Suprapubic skin (tissue), 4 donors: ENCODE results near the gene SPATA20. TPM values are rescaled to one million over a fixed set of nuclear protein-coding genes. Genes with fewer than 3 reads are reported as not detected.

Experiments used
- DNase-seq, 2 donors: peaks; one replicate each; pipeline ENCODE4 v3.0.0-alpha.2; 2019; ENCODE audit warnings: low spot score in 2 of 2
- H3K27ac ChIP-seq: fragments of 200-600 bp; sonication (generic); one replicate; pipeline ENCODE4 v1.5.1; 2019
- H3K27me3 ChIP-seq: fragments of 200-600 bp; sonication (generic); one replicate; pipeline ENCODE4 v1.5.1; 2019
- H3K36me3 ChIP-seq: fragments of 200-600 bp; sonication (generic); one replicate; pipeline ENCODE4 v1.5.1; 2019
- H3K4me1 ChIP-seq: fragments of 200-600 bp; sonication (generic); one replicate; pipeline ENCODE4 v1.5.1; 2019
- H3K4me3 ChIP-seq: fragments of 200-600 bp; sonication (generic); one replicate; pipeline ENCODE4 v1.5.1; 2019; ENCODE audit warnings: mild to moderate bottlenecking
- H3K9me3 ChIP-seq: fragments of 200-600 bp; sonication (generic); one replicate; pipeline ENCODE4 v1.5.1; 2019
- EP300 ChIP-seq: sonication (generic); formaldehyde crosslinking; IDR thresholded peaks from one replicate; pipeline ENCODE4 v1.6.1; 2017; ENCODE audit warnings: antibody characterized with exemption
- POLR2A ChIP-seq, 2 donors: fragments of 450-650 bp; IDR thresholded peaks; one replicate each; pipeline ENCODE4 v1.6.1; 2017; ENCODE audit warnings: antibody characterized with exemption in 2 of 2, mild to moderate bottlenecking in 2 of 2, moderate library complexity in 2 of 2
- POLR2AphosphoS5 ChIP-seq, 3 donors: sonication (generic); formaldehyde crosslinking; IDR thresholded peaks; one replicate each; pipeline ENCODE4 v1.6.1; 2017; ENCODE audit warnings: antibody characterized with exemption in 3 of 3
- WGBS: methylation state at CpG from one replicate; pipeline ENCODE4 v1.1.5; 2018; 5-methylcytosine and 5-hydroxymethylcytosine counted together
- total RNA-seq, 4 donors: library from RNA; depleted of rRNA; stranded (reverse); fragments of >200 nt; gene quantifications; one replicate each; pipeline ENCODE4 v1.1.0, GENCODE V29; 2016
- TF ChIP-seq, protein P1 (sequence below), 2 donors: fragments of 200-600 bp in 1 of 2; fragments of 450-650 bp in 1 of 2; sonication (generic) in 1 of 2; IDR thresholded peaks; one replicate each; pipeline ENCODE4 v1.5.1; 2016 to 2019; ENCODE audit warnings: antibody characterized with exemption in 2 of 2, mild to moderate bottlenecking in 1 of 2, moderate library complexity in 1 of 2

SPATA20 gene
- total RNA-seq, 4 donors from 2014 or later: 36.5 to 75.4 (median 50.9) TPM

DNA sequence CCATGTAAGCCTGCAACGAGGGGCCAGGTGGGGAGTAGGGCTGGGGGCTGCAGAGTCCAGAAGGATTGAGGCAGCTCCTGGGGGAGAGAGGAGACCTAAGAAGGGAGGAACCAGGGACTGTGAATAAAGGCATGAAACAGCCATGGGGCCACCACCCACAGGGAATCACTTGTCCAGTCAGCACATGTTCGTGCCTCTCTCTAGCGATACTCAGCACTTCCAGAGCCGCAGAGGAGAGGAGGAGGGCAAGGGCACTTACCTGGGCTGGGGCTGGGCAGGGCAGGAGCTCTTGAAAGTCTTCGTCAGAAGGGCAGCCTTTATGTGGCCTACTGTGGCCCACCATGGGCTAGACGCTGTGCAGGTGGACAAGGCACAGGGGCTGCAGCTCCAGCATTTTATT lies 37.8 kb downstream of the SPATA20 start:
- no peak for DNase-seq
- 76% methylated on average over 5 of the region's 6 CpGs for WGBS
- H3K36me3 ChIP-seq: no peaks in the 10 kb centered on the region
- no peak overlapping the region for H3K27ac ChIP-seq
- TF ChIP-seq POLR2AphosphoS5 (IDR thresholded peaks at IDR 0.05): no peak
- no peak for TF ChIP-seq POLR2A (IDR thresholded peaks at IDR 0.05)
- TF ChIP-seq, protein P1, sequence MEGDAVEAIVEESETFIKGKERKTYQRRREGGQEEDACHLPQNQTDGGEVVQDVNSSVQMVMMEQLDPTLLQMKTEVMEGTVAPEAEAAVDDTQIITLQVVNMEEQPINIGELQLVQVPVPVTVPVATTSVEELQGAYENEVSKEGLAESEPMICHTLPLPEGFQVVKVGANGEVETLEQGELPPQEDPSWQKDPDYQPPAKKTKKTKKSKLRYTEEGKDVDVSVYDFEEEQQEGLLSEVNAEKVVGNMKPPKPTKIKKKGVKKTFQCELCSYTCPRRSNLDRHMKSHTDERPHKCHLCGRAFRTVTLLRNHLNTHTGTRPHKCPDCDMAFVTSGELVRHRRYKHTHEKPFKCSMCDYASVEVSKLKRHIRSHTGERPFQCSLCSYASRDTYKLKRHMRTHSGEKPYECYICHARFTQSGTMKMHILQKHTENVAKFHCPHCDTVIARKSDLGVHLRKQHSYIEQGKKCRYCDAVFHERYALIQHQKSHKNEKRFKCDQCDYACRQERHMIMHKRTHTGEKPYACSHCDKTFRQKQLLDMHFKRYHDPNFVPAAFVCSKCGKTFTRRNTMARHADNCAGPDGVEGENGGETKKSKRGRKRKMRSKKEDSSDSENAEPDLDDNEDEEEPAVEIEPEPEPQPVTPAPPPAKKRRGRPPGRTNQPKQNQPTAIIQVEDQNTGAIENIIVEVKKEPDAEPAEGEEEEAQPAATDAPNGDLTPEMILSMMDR (IDR thresholded peaks at IDR 0.05): no peak
- no peak for TF ChIP-seq EP300
- H3K4me1 ChIP-seq: peaks cover 10% of the 10 kb centered on the region
- peaks cover 9% of the 10 kb centered on the region for H3K27me3 ChIP-seq
- no peaks in the 10 kb centered on the region for H3K9me3 ChIP-seq
- no peak overlapping the region for H3K4me3 ChIP-seq

DNA sequence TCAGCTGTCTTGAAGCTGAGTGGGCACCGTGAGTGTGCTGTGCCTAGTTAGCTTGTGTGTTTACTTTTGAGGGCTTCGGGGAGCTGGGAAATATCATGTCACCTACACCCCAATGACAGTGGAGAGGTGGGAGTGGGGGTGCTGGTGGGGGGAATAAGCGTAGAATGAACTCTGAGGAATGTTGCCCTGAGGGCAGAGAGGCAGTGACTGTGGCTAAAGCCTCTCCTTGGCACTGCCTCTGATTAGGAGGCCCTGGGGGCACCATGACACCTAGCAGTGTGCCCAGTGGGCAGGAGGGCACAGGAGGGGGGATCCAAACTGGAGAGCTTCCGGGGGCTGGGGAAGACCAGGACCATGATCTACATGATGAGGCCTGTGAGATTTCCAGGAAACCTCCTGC lies 38.4 kb downstream of the SPATA20 start:
- no peak for DNase-seq
- Histone ChIP-seq H3K36me3 (no peaks in the 10 kb centered on the region), H3K27ac (no peak overlapping the region), H3K9me3 (no peaks in the 10 kb centered on the region), H3K4me3 (no peak overlapping the region), H3K4me1 (peaks cover 12% of the 10 kb centered on the region), H3K27me3 (peaks cover 5% of the 10 kb centered on the region)
- WGBS: 76% methylated on average over 4 of the region's 4 CpGs
- no peak for TF ChIP-seq POLR2AphosphoS5 (IDR thresholded peaks at IDR 0.05)
- TF ChIP-seq, protein P1 (IDR thresholded peaks at IDR 0.05): no peak
- TF ChIP-seq EP300: no peak
- no peak for TF ChIP-seq POLR2A (IDR thresholded peaks at IDR 0.05)

GRCh38 chr17:50585891-50586290 lies 38.9 kb downstream of the SPATA20 start:
- H3K9me3 ChIP-seq: no peaks in the 10 kb centered on the region
- 74% methylated on average over 8 of the region's 8 CpGs for WGBS
- DNase-seq: no peak
- no peak overlapping the region for H3K27ac ChIP-seq
- no peaks in the 10 kb centered on the region for H3K27me3 ChIP-seq
- H3K4me1 ChIP-seq: peaks cover 14% of the 10 kb centered on the region
- no peaks in the 10 kb centered on the region for H3K36me3 ChIP-seq
- H3K4me3 ChIP-seq: no peak overlapping the region
- TF ChIP-seq POLR2AphosphoS5 (IDR thresholded peaks at IDR 0.05): no peak
- TF ChIP-seq EP300: no peak
- TF ChIP-seq, protein P1 (IDR thresholded peaks at IDR 0.05): no peak
- no peak for TF ChIP-seq POLR2A (IDR thresholded peaks at IDR 0.05)

GRCh38 chr17:50586421-50587247 lies 39.7 kb downstream of the SPATA20 start:
- H3K27ac ChIP-seq: no peak overlapping the region

GRCh38 chr17:50587571-50587970 lies 40.6 kb downstream of the SPATA20 start:
- WGBS: 79% methylated on average over 6 of the region's 9 CpGs
- H3K27ac ChIP-seq: no peak overlapping the region
- no peaks in the 10 kb centered on the region for H3K36me3 ChIP-seq
- no peaks in the 10 kb centered on the region for H3K9me3 ChIP-seq
- DNase-seq: no peak
- no peak for TF ChIP-seq EP300
- TF ChIP-seq POLR2AphosphoS5 (IDR thresholded peaks at IDR 0.05): no peak
- TF ChIP-seq POLR2A (IDR thresholded peaks at IDR 0.05): no peak
- no peak overlapping the region for H3K4me3 ChIP-seq
- no peaks in the 10 kb centered on the region for H3K27me3 ChIP-seq
- H3K4me1 ChIP-seq: peaks cover 14% of the 10 kb centered on the region

More at GRCh38 chr17:50586421-50587247, 39.7 kb downstream of the SPATA20 start:
- Histone ChIP-seq H3K4me3 (no peak overlapping the region), H3K4me1 (peaks cover 14% of the 10 kb centered on the region), H3K27me3 (no peaks in the 10 kb centered on the region), H3K9me3 (no peaks in the 10 kb centered on the region), H3K36me3 (no peaks in the 10 kb centered on the region)
- 90% methylated on average over 9 of the region's 9 CpGs for WGBS
- no peak for DNase-seq
- no peak for TF ChIP-seq POLR2AphosphoS5 (IDR thresholded peaks at IDR 0.05)
- TF ChIP-seq, protein P1 (IDR thresholded peaks at IDR 0.05): no peak
- no peak for TF ChIP-seq POLR2A (IDR thresholded peaks at IDR 0.05)
- no peak for TF ChIP-seq EP300
